Stimulated activated CD4-positive, alpha-beta T cell treated with anti-CD3 and anti-CD28 coated beads, Interleukin-1b, Interleukin-23, amount 100 ng/mL, for 48 hours (primary cell): ENCODE data around the gene SPI1.

Source experiments
- DNase-seq: peaks from one replicate; pipeline ENCODE4 v3.0.0-alpha.2; 2020

SPI1 gene

DNA sequence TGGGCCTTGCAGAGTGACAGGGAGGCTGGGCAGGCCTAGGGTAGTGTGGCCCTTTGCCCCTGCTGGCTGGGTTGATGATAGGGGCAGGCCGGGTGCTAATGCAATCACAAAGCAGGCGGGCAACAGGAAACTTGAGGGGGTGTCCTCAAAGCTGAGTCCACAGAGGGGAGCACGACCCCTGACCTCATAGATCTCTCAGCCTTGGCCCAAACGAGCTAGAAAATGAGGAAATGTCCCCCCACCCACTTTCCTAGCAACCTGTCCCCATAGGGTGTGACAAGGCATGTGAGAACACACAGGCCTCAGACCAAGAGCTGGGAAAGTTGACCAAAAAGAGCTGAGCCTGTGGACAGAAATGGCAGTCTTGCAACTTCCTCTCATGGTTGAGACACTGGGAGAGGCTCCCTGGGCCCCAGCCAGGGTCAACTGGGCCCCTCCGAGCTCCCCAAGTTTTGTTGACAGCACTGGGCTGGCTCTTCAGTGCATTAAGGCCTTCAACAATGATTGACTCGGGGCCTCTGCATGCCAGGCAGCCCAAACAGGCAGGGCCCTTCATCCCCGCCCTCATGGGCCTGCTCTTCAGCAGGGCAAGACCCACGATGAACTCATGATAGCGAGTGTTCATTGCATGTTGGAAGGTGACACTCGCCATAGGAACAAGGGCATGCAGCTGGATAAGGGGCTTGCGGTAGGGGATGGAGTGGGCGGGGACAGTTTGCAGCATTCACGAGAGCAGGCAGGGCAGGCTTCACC lies 9.8 kb upstream of the SPI1 start:
- no peak for DNase-seq

DNA sequence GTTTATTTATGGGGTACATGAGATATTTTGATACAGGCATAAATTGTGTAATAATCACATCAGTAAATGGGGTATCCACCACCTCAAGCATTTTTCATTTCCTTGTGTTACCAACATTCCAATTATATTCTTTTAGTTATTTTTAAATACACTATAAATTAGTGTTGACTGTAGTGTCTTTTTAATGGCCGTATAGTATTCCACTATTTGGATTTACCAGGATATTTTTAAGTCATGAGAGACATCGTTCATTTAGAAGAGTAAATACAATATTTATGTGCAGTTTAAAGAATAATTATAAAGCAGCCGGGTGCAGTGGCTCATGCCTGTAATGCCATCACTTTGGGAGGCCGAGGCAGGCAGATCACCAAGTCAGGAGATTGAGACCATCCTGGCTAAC lies 6.2 kb upstream of the SPI1 start:
- DNase-seq, result no peak

- DNase-seq, result no peak
These were observed 4.7 kb upstream of the SPI1 start for GRCh38 chr11:47383071-47383470.

- DNase-seq, result no peak
These were observed 1.7 kb upstream of the SPI1 start for GRCh38 chr11:47380078-47380477.

DNA sequence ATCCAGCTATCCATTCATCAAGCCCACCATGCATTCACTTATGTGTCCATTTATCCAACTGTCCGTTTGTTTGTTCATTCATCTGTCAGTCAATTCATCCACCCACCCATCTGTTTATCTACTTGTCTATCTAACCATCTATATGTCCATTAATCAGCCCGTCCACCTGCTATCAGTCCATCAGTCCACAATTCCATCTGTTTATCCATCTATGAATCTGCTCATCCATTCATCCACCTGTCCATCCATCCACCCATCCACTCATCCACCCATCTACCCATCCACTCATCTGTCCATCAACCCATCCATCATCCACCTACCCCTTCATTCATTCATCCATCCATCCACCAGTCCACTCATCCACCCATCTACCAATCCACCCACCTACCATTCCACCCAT lies 970 bp upstream of the SPI1 start:
- DNase-seq, result no peak

GRCh38 chr11:47378836-47379170 lies 456 bp upstream of the SPI1 start:
- DNase-seq, result no peak

DNA sequence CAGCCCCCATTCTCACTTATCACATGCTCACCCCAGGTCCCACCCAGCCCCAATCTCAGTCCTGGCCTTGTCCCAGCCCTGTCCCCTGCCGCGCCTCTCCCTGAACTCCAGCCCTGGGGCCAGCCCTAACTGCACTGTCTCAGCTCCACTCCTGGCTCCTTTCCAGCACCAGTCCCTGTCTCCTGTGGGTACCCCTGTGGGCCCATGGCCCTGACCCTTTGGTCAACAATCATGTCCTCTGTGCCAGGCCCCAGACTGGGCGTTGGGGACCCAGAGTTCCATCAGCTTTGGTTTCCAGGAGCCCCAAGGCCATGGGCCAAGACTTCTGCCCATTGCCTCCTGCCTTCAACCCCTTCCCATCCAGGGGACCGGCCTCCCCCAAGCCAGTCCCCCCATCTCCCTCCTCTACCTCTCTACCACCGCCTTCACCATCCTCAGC lies 757 bp downstream of the SPI1 start:
- no peak for DNase-seq

DNA sequence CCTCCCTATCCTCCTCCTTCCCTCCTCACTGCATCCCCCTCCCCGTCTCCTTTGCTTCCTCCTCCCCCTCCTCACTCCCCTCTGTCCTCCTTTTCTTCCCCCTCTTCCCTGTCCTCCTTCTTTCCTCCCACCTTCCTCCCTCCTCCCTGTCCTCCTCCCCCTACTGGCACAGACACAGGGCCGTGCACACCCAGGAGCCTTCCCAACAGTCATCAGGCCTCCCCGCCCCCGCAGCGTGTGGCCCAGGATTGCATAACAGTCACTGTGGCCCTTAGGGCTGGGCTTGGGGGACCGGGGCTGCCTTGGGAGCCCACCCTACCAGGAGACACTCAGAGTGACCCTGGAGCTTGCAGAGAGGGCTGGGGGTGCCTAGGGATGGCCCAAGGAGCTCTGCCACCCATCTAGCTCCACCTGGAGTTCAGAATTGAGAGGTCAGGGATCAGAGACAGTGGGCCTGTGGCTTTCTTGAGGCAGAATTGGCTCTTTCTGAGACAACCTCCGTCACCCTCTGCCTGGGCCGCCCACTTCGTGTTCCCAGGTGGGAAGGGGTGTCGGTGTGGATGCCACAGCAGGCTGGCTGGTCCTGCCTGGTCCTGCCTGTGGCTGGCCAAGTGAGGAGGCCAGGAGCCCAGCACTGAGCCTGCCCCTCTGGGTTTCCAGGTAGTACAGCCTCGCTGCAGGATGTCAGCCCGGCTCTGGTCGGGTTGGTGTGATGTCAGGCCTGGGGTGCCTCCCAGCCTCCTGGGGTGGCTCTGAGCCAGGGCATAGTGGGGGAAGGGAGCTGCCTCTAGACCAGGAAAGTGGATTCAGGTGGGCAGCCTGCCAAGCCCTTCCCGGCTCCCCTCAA lies 1.6 kb downstream of the SPI1 start:
- DNase-seq, result no peak

- no peak for DNase-seq
These were observed 2.2 kb downstream of the SPI1 start for GRCh38 chr11:47376107-47376524.

- DNase-seq, result no peak
These were observed 2.7 kb downstream of the SPI1 start for GRCh38 chr11:47375546-47376085.

DNA sequence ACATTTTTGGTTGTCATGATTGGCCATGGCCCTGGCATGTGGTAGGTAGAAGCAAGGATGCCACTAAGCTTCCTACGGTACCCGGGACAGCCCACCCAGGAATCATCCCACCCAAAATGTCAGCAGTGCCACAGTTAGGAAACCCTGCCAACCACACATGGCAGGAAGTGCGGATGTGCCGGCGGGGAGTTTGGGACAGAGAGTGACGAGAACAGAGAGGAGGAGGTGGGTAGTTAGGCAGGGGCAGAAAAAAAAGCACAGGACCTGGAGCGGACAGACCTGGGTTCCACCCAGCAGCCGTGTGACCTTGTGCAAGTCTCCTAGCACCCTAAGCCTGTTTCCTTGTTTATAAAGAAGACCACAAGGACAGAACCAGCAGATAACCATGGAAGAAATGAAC lies 3.3 kb downstream of the SPI1 start:
- DNase-seq, result no peak

GRCh38 chr11:47374720-47375019 lies 3.7 kb downstream of the SPI1 start:
- DNase-seq, result no peak

- peak; percentile 84 for DNase-seq
These were observed 4.2 kb downstream of the SPI1 start for GRCh38 chr11:47373876-47374719.

DNA sequence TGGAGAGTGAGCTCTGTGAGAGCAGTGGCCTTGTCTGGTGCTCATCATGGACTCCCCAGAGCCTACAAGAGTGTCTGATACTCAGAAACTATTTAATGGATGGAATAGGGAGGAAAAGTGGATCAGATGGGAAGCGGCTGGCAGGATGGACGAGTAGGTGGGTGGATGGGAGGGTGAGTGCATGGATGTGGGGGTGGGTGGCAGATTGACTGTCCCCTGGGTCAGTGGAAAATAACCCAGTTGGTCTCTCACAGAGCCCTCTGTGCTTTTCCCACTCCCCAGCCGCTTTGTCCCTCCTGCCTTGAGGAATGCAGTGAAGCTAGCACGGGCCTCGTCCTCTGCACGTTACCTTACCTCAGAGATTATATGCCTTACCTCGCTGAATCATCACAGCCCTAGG lies 5.9 kb downstream of the SPI1 start:
- no peak for DNase-seq

- no peak for DNase-seq
These were observed 8.7 kb downstream of the SPI1 start for GRCh38 chr11:47369676-47370075.

- DNase-seq, result no peak
These were observed 12.3 kb downstream of the SPI1 start for GRCh38 chr11:47366020-47366490.

DNA sequence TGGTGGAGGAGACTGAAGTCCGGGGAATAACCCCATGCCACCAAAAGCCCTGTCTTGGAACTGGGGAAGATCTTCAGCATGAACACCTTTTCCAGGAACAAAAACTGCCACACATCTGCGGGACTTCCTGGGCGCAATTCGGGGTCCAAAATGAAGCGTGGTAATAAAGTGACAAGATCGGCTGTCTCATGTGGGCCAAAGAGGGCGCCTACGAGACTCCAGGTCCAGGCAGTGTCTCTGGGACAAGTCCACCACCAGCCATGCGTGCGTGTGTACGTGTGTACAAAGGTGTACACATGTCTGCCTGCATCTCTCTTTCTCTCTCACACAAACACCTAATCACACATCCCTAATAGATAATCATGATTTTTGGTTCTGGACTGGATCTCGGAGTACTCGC lies 16.9 kb downstream of the SPI1 start:
- DNase-seq, result no peak

DNA sequence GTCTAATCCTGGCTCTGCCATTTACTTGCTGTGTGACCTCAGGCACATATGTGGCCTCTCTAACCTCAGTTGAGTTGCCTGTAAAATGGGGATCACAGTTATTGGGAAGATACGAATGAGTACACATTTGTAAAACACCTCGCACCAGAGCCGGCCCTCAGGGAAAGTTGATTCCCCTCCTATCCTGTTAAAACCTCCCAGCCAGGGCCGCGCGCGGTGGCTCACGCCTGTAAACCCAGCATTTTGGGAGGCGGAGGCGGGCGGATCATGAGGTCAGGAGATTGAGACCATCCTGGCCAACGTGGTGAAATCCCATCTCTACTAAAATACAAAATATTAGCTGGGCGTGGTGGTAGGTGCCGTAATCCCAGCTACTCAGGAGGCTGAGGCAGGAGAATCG lies 18.0 kb downstream of the SPI1 start:
- DNase-seq, result no peak

- no peak for DNase-seq
These were observed 18.8 kb downstream of the SPI1 start for GRCh38 chr11:47359586-47359985.

DNA sequence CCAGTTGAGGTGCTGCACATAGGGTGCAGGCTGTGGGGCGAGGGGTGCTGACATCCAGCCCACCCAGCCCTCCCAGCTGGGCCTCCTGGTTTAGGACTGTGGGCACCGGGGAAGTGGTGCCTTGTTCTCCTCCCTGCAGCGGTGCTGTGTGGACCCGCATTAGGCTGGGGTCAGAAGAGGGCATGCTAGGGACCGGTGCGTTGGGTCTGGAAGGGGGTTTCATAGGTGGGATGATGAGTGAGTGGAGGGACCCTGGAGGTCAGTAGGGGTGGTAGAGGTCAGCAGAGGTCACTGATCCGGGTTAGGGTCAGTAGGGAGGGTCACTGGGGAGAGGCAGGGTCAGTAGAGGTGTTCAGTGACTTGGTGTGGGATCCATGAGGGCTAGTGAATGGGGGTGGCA lies 19.2 kb downstream of the SPI1 start:
- no peak for DNase-seq

DNA sequence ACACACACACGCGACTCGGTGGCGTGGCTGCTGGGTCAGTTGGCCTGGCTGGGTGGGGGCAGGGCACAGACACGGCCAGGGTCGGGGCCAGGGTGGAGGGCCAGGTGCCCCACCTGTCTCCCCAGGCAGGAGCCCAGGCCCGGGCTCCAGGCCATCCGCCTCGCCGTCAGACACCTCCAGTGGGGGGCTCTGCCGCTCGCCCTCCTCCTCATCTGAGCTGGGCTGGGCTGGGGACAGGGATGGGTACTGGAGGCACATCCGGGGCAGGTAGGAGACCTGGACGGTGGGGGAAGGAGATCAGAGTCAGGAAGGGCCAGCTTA lies 19.7 kb downstream of the SPI1 start:
- no peak for DNase-seq

DNA sequence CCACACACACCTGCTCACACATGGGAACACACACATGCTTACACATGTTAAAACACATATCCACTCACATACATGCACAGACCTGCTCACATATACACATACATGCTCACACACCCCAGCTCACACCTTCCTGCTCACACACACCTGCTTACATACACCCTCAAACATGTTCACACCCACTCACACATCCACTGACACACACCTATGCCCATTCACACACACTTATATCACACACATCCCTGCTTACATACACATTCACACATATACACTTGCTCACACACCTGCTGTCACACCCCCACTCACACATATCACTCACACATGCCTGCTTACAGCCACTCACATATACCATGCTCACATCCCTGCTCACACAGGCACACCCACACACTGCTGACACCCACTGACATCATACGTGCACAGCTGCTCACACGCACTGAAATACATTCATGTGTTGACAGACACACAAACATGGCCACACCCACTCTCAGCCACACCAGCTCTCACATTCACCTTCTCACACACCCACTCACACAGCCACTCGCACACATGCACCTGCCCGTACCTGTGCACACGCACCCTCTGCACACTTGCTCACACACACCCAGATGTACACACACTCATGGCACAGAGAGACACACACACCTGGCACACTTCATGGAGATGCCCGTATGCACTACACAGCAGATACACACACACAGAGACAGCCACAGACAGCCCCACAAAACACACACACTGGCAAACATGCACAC lies 20.2 kb downstream of the SPI1 start:
- no peak for DNase-seq

- no peak for DNase-seq
These were observed 21.4 kb downstream of the SPI1 start for GRCh38 chr11:47356998-47357329.
